Ovary (tissue), 3 donors: ENCODE results near the gene SPSB3.

Experiments used
- CTCF ChIP-seq, 3 donors: fragments of 450-650 bp in 2 of 3; fragments of 200-600 bp in 1 of 3; IDR thresholded peaks; one replicate each; pipeline versions ENCODE4 v1.5.1 to v1.8.0; 2016 to 2022; ENCODE audit warnings: antibody characterized with exemption in 3 of 3, mild to moderate bottlenecking in 1 of 3
- EP300 ChIP-seq: sonication (generic); formaldehyde crosslinking; IDR thresholded peaks from one replicate; pipeline ENCODE4 v1.6.1; 2017; ENCODE audit warnings: antibody characterized with exemption
- POLR2A ChIP-seq: fragments of 450-650 bp; IDR thresholded peaks from one replicate; pipeline ENCODE4 v1.6.1; 2017; ENCODE audit warnings: antibody characterized with exemption, mild to moderate bottlenecking, moderate library complexity
- donor health status: DM: no; HTN: no; CAD: no.

DNA sequence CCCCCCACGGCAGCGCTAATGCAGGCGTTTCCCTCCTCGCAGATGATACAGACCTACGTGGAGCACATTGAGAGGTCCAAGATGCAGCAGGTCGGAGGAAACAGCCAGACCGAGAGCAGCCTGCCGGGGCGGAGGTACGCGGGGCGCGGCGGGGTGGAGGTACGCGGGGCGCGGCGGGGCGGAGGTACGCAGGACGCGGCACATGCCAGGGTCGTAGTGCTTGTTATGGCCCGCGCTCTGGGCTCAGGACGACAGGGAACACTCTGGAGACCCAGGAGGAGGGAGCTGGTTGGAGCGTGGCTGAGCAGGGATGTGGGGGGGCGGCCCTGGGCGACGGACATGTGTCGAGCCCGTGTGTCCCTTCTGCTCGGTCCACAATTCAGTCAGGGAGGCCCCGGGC lies 52.9 kb downstream of the SPSB3 start:
- no peak for TF ChIP-seq CTCF (IDR thresholded peaks at IDR 0.05)
- TF ChIP-seq EP300, result no peak
- no peak for TF ChIP-seq POLR2A
